GM06990 (cell line): ENCODE measurements around the gene CDK7.
A peak's percentile ranks its signal among the peaks of the same experiment; 100 is the strongest.
"Not testable (repeated sequence)": the region's sequence is repeated elsewhere in the genome, so short reads cannot be mapped to it uniquely, and the experiment has no call there.

ENCODE experiments used
- DNase-seq: peaks from one replicate; pipeline ENCODE4 v3.0.0-alpha.2; 2011; ENCODE audit not compliant: insufficient read length; ENCODE audit errors: extremely low read depth
- H3K27me3 ChIP-seq: replicated peaks from 2 replicates; pipeline ENCODE4 v1.6.0; 2011; ENCODE audit warnings: low read length; ENCODE audit not compliant: control insufficient read depth, insufficient read depth
- H3K36me3 ChIP-seq: 2 replicates; pipeline ENCODE4 v1.5.1; 2011; ENCODE audit warnings: low read length; ENCODE audit not compliant: control insufficient read depth, insufficient read depth
- H3K4me3 ChIP-seq: replicated peaks from 2 replicates; pipeline ENCODE4 v1.5.1; 2011; ENCODE audit warnings: low read depth, mild to moderate bottlenecking, control low read depth, low read length
- TF ChIP-seq, protein P1 (sequence below): IDR thresholded peaks from 2 replicates; pipeline ENCODE4 v1.5.1; 2011; ENCODE audit warnings: low read length, control low read depth, mild to moderate bottlenecking, inconsistent platforms; ENCODE audit not compliant: insufficient read depth, poor library complexity, severe bottlenecking

The CDK7 gene

DNA sequence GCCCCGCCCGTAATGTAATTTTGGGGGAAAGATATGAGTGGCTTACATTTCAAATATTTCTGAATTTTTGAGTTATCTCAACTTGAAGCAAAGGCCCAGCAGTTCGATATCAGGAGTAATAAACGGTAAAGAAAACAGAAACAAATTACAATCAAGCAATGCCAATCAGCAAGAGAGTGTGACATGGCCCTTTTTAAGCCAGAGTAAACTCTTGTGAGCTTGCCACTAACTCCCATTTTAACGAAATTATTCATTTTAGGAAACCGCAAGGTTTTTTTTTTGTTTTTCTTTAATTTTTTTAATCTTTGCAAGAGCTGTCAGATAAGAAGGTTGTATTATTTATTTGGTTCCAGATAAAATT, 17.6 kb upstream of the CDK7 start:
- no peaks in the 10 kb centered on the region for H3K36me3 ChIP-seq
- TF ChIP-seq, protein P1, sequence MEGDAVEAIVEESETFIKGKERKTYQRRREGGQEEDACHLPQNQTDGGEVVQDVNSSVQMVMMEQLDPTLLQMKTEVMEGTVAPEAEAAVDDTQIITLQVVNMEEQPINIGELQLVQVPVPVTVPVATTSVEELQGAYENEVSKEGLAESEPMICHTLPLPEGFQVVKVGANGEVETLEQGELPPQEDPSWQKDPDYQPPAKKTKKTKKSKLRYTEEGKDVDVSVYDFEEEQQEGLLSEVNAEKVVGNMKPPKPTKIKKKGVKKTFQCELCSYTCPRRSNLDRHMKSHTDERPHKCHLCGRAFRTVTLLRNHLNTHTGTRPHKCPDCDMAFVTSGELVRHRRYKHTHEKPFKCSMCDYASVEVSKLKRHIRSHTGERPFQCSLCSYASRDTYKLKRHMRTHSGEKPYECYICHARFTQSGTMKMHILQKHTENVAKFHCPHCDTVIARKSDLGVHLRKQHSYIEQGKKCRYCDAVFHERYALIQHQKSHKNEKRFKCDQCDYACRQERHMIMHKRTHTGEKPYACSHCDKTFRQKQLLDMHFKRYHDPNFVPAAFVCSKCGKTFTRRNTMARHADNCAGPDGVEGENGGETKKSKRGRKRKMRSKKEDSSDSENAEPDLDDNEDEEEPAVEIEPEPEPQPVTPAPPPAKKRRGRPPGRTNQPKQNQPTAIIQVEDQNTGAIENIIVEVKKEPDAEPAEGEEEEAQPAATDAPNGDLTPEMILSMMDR, result no peak
- peak; percentile 32 for DNase-seq
- H3K27me3 ChIP-seq, result no peaks in the 10 kb centered on the region
- H3K4me3 ChIP-seq, result peak overlapping the region; percentile 100

GRCh38 chr5:69217548-69218526, 16.8 kb upstream of the CDK7 start:
- TF ChIP-seq, protein P1, result no peak
- peak; percentile 98 for DNase-seq
- H3K36me3 ChIP-seq, result no peaks in the 10 kb centered on the region
- peak overlapping the region; percentile 100 for H3K4me3 ChIP-seq
- H3K27me3 ChIP-seq, result no peaks in the 10 kb centered on the region

GRCh38 chr5:69219939-69220338, 14.7 kb upstream of the CDK7 start:
- Histone ChIP-seq H3K36me3 (no peaks in the 10 kb centered on the region), H3K27me3 (no peaks in the 10 kb centered on the region), H3K4me3 (no peak overlapping the region)
- TF ChIP-seq, protein P1, result no peak
- no peak for DNase-seq

DNA sequence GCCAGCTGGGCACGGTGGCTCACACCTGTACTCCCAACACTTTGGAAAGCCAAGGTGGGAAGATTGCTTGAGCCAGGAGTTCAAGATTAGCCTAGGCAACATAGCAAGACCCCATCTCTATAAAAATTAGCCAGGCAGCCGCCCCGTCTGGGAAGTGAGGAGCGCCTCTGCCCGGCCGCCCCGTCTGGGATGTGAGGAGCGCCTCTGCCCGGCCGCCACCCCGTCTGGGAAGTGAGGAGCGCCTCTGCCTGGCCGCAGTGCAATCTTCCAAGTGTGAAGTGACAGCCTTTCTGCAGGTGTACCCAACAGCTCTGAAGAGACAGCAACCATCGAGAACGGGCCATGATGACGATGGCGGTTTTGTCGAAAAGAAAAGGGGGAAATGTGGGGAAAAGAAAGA, 14.3 kb upstream of the CDK7 start:
- H3K4me3 ChIP-seq, DNase-seq, H3K36me3 ChIP-seq, H3K27me3 ChIP-seq: not testable (repeated sequence)

DNA sequence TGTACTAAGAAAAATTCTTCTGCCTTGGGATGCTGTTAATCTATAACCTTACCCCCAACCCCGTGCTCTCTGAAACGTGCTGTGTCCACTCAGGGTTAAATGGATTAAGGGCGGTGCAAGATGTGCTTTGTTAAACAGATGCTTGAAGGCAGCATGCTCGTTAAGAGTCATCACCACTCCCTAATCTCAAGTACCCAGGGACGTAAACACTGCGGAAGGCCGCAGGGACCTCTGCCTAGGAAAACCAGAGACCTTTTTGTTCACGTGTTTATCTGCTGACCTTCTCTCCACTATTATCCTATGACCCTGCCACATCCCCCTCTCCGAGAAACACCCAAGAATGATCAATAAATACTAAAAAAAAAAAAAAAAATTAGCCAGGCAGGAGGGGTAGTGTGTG, 13.9 kb upstream of the CDK7 start:
- H3K27me3 ChIP-seq, H3K36me3 ChIP-seq, H3K4me3 ChIP-seq, DNase-seq: not testable (repeated sequence)

DNA sequence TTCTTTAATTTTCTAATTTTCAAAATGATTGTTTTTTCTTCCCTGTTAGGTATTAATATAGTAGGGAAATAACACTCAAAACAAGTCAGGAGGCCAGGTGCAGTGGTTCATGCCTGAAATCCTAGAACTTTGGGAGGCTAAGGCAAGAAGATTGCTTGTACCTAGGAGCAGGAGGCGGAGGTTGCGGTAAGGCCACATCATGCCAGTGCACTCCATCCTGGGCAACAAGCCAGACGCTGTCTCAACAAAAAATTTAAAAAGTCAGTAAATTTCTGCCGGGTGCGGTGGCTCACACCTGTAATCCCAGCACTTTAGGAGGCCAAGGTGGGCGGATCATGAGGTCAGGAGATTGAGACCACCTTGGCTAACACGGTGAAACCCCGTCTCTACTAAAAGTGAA, 10.2 kb upstream of the CDK7 start:
- Histone ChIP-seq H3K36me3 (no peaks in the 10 kb centered on the region; the same call in 1 of the 2 replicates), H3K4me3 (no peak overlapping the region), H3K27me3 (no peaks in the 10 kb centered on the region)
- TF ChIP-seq, protein P1, result no peak
- DNase-seq, result no peak
